ENCODE data around the gene SPECC1. TPM values are rescaled to one million over a fixed set of nuclear protein-coding genes. Genes with fewer than 3 reads are reported as not detected.
"Not testable (repeated sequence)": the region's sequence is repeated elsewhere in the genome, so short reads cannot be mapped to it uniquely, and the experiment has no call there.

The SPECC1 gene
- total RNA-seq, 1 donor from 2014 or later: 31.0 TPM

- intact Hi-C loops (cut with DNase I): no loop called here
- H3K4me1 ChIP-seq: no peaks in the 10 kb centered on the region
- TF ChIP-seq CTCF (IDR thresholded peaks at IDR 0.05): no peak
- ATAC-seq: no peak
- H3K9me3 ChIP-seq: no peaks in the 10 kb centered on the region
- H3K27ac ChIP-seq: no peak overlapping the region
- H3K27me3 ChIP-seq: no peaks in the 10 kb centered on the region
- no peak overlapping the region for H3K4me3 ChIP-seq
- DNase-seq: no peak
- H3K36me3 ChIP-seq: peaks cover 19% of the 10 kb centered on the region
Measured at GRCh38 chr17:20260268-20260667, 251.1 kb downstream of the SPECC1 start.

- no peak for TF ChIP-seq CTCF (IDR thresholded peaks at IDR 0.05)
- H3K27ac ChIP-seq: no peak overlapping the region
- H3K9me3 ChIP-seq: no peaks in the 10 kb centered on the region
- DNase-seq (no peak), ATAC-seq (no peak)
- no peaks in the 10 kb centered on the region for H3K27me3 ChIP-seq
- intact Hi-C loops (cut with DNase I): no loop called here
- peaks cover 19% of the 10 kb centered on the region for H3K36me3 ChIP-seq
- H3K4me1 ChIP-seq: no peaks in the 10 kb centered on the region
- no peak overlapping the region for H3K4me3 ChIP-seq
Measured at GRCh38 chr17:20262226-20263114, 253.3 kb downstream of the SPECC1 start.

GRCh38 chr17:20263115-20263433, 253.9 kb downstream of the SPECC1 start:
- H3K4me1 ChIP-seq; H3K4me3 ChIP-seq; H3K27ac ChIP-seq; H3K27me3 ChIP-seq; ATAC-seq; H3K9me3 ChIP-seq; DNase-seq; intact Hi-C loops (cut with DNase I): not testable (repeated sequence)
- peaks cover 14% of the 10 kb centered on the region for H3K36me3 ChIP-seq

GRCh38 chr17:20263595-20263994, 254.4 kb downstream of the SPECC1 start:
- intact Hi-C loops (cut with DNase I): no loop called here

GRCh38 chr17:20264996-20265395, 255.8 kb downstream of the SPECC1 start:
- intact Hi-C loops (cut with DNase I): no loop called here
- Histone ChIP-seq H3K36me3 (peaks cover 6% of the 10 kb centered on the region), H3K27me3 (no peaks in the 10 kb centered on the region), H3K4me1 (no peaks in the 10 kb centered on the region), H3K4me3 (no peak overlapping the region), H3K27ac (no peak overlapping the region), H3K9me3 (no peaks in the 10 kb centered on the region)
- ATAC-seq (no peak), DNase-seq (no peak)
- no peak for TF ChIP-seq CTCF (IDR thresholded peaks at IDR 0.05)

More at GRCh38 chr17:20263595-20263994, 254.4 kb downstream of the SPECC1 start:
- no peak overlapping the region for H3K27ac ChIP-seq
- H3K36me3 ChIP-seq: peaks cover 9% of the 10 kb centered on the region
- DNase-seq (no peak), ATAC-seq (no peak)
- no peak for TF ChIP-seq CTCF (IDR thresholded peaks at IDR 0.05)
- H3K9me3 ChIP-seq: no peaks in the 10 kb centered on the region
- no peak overlapping the region for H3K4me3 ChIP-seq
- no peaks in the 10 kb centered on the region for H3K4me1 ChIP-seq
- H3K27me3 ChIP-seq: no peaks in the 10 kb centered on the region

GRCh38 chr17:20266806-20267458, 257.8 kb downstream of the SPECC1 start:
- TF ChIP-seq CTCF (IDR thresholded peaks at IDR 0.05): no peak
- H3K36me3 ChIP-seq: peaks cover 4% of the 10 kb centered on the region

More at GRCh38 chr17:20266806-20267458, 257.8 kb downstream of the SPECC1 start:
- H3K4me3 ChIP-seq: no peak overlapping the region
- H3K9me3 ChIP-seq: no peaks in the 10 kb centered on the region
- no peaks in the 10 kb centered on the region for H3K4me1 ChIP-seq
- intact Hi-C loops (cut with DNase I): no loop called here
- no peaks in the 10 kb centered on the region for H3K27me3 ChIP-seq
- ATAC-seq: no peak
- no peak for DNase-seq
- no peak overlapping the region for H3K27ac ChIP-seq
